ENCODE results near the gene PRKCH.

The PRKCH gene

GRCh38 chr14:61551384-61551783 lies 230.0 kb downstream of the PRKCH start:
- no peak overlapping the region for H3K27ac ChIP-seq (ENCODE audit: low read depth, low read length, severe bottlenecking)

GRCh38 chr14:61552241-61552640 lies 230.9 kb downstream of the PRKCH start:
- H3K9me3 ChIP-seq (ENCODE audit: control insufficient read depth, low read length) = no peaks in the 10 kb centered on the region
- 91 to 100% methylated on average over 3 to 4 of the region's 4 CpGs for WGBS, 2 experiments (ENCODE audit: insufficient coverage in 2 of 2)
- H3K4me3 ChIP-seq (ENCODE audit: extremely low read depth, insufficient read depth, low read length, poor library complexity, severe bottlenecking) = no peak overlapping the region
- no peak overlapping the region for H3K27ac ChIP-seq (ENCODE audit: low read depth, low read length, severe bottlenecking)
- H3K4me1 ChIP-seq (ENCODE audit: control insufficient read depth, insufficient read depth, low read length, poor library complexity, severe bottlenecking) = peaks cover 6% of the 10 kb centered on the region
- H3K36me3 ChIP-seq (ENCODE audit: control insufficient read depth, insufficient read depth, low read length) = peaks cover 16% of the 10 kb centered on the region

More at GRCh38 chr14:61551384-61551783, 230.0 kb downstream of the PRKCH start:
- H3K36me3 ChIP-seq (ENCODE audit: control insufficient read depth, insufficient read depth, low read length) = peaks cover 16% of the 10 kb centered on the region
- H3K9me3 ChIP-seq (ENCODE audit: control insufficient read depth, low read length) = no peaks in the 10 kb centered on the region
- H3K4me1 ChIP-seq (ENCODE audit: control insufficient read depth, insufficient read depth, low read length, poor library complexity, severe bottlenecking) = peaks cover 8% of the 10 kb centered on the region
- WGBS, 2 experiments (ENCODE audit: insufficient coverage in 2 of 2) = 83% methylated on average over 1 of the region's 3 CpGs; no CpG with 5 or more reads in 1 of the 2 experiments
- no peak overlapping the region for H3K4me3 ChIP-seq (ENCODE audit: extremely low read depth, insufficient read depth, low read length, poor library complexity, severe bottlenecking)

- H3K4me1 ChIP-seq (ENCODE audit: control insufficient read depth, insufficient read depth, low read length, poor library complexity, severe bottlenecking) = no peaks in the 10 kb centered on the region
- WGBS, 2 experiments (ENCODE audit: insufficient coverage in 2 of 2) = 79 to 89% methylated on average over 9 to 10 of the region's 11 CpGs
These were observed 232.6 kb downstream of the PRKCH start for GRCh38 chr14:61553730-61554641.

GRCh38 chr14:61555056-61555838 lies 233.9 kb downstream of the PRKCH start:
- WGBS, 2 experiments (ENCODE audit: insufficient coverage in 2 of 2) = 97 to 100% methylated on average over 3 to 4 of the region's 6 CpGs
- H3K4me1 ChIP-seq (ENCODE audit: control insufficient read depth, insufficient read depth, low read length, poor library complexity, severe bottlenecking) = peaks cover 8% of the 10 kb centered on the region
- H3K9me3 ChIP-seq (ENCODE audit: control insufficient read depth, low read length) = peaks cover 7% of the 10 kb centered on the region
- no peak overlapping the region for H3K27ac ChIP-seq (ENCODE audit: low read depth, low read length, severe bottlenecking)
- no peaks in the 10 kb centered on the region for H3K36me3 ChIP-seq (ENCODE audit: control insufficient read depth, insufficient read depth, low read length)
- no peak overlapping the region for H3K4me3 ChIP-seq (ENCODE audit: extremely low read depth, insufficient read depth, low read length, poor library complexity, severe bottlenecking)

More at GRCh38 chr14:61553730-61554641, 232.6 kb downstream of the PRKCH start:
- Histone ChIP-seq H3K9me3 (ENCODE audit: control insufficient read depth, low read length) (peaks cover 7% of the 10 kb centered on the region), H3K27ac (ENCODE audit: low read depth, low read length, severe bottlenecking) (no peak overlapping the region), H3K36me3 (ENCODE audit: control insufficient read depth, insufficient read depth, low read length) (peaks cover 6% of the 10 kb centered on the region), H3K4me3 (ENCODE audit: extremely low read depth, insufficient read depth, low read length, poor library complexity, severe bottlenecking) (no peak overlapping the region)

GRCh38 chr14:61556455-61556854 lies 235.1 kb downstream of the PRKCH start:
- peaks cover 20% of the 10 kb centered on the region for H3K4me1 ChIP-seq (ENCODE audit: control insufficient read depth, insufficient read depth, low read length, poor library complexity, severe bottlenecking)
- no peaks in the 10 kb centered on the region for H3K36me3 ChIP-seq (ENCODE audit: control insufficient read depth, insufficient read depth, low read length)
- H3K27ac ChIP-seq (ENCODE audit: low read depth, low read length, severe bottlenecking) = no peak overlapping the region
- no peak overlapping the region for H3K4me3 ChIP-seq (ENCODE audit: extremely low read depth, insufficient read depth, low read length, poor library complexity, severe bottlenecking)
- peaks cover 7% of the 10 kb centered on the region for H3K9me3 ChIP-seq (ENCODE audit: control insufficient read depth, low read length)
- 84 to 100% methylated on average over 1 to 2 of the region's 4 CpGs for WGBS, 2 experiments (ENCODE audit: insufficient coverage in 2 of 2)

GRCh38 chr14:61557262-61557661 lies 235.9 kb downstream of the PRKCH start:
- H3K36me3 ChIP-seq (ENCODE audit: control insufficient read depth, insufficient read depth, low read length) = no peaks in the 10 kb centered on the region
- H3K4me1 ChIP-seq (ENCODE audit: control insufficient read depth, insufficient read depth, low read length, poor library complexity, severe bottlenecking) = peaks cover 26% of the 10 kb centered on the region
- H3K4me3 ChIP-seq (ENCODE audit: extremely low read depth, insufficient read depth, low read length, poor library complexity, severe bottlenecking) = no peak overlapping the region
- peaks cover 7% of the 10 kb centered on the region for H3K9me3 ChIP-seq (ENCODE audit: control insufficient read depth, low read length)
- H3K27ac ChIP-seq (ENCODE audit: low read depth, low read length, severe bottlenecking) = no peak overlapping the region
- WGBS, 2 experiments (ENCODE audit: insufficient coverage in 2 of 2) = 90 to 100% methylated on average over 2 of the region's 2 CpGs

- Histone ChIP-seq H3K4me1 (ENCODE audit: control insufficient read depth, insufficient read depth, low read length, poor library complexity, severe bottlenecking) (peaks cover 32% of the 10 kb centered on the region), H3K27ac (ENCODE audit: low read depth, low read length, severe bottlenecking) (no peak overlapping the region), H3K4me3 (ENCODE audit: extremely low read depth, insufficient read depth, low read length, poor library complexity, severe bottlenecking) (no peak overlapping the region), H3K36me3 (ENCODE audit: control insufficient read depth, insufficient read depth, low read length) (no peaks in the 10 kb centered on the region), H3K9me3 (ENCODE audit: control insufficient read depth, low read length) (peaks cover 7% of the 10 kb centered on the region)
- 100% methylated on average over 5 of the region's 5 CpGs for WGBS, 2 experiments (ENCODE audit: insufficient coverage in 2 of 2)
These were observed 236.5 kb downstream of the PRKCH start for GRCh38 chr14:61557854-61558253.

GRCh38 chr14:61558271-61558670 lies 236.9 kb downstream of the PRKCH start:
- Histone ChIP-seq H3K4me3 (ENCODE audit: extremely low read depth, insufficient read depth, low read length, poor library complexity, severe bottlenecking) (no peak overlapping the region), H3K27ac (ENCODE audit: low read depth, low read length, severe bottlenecking) (no peak overlapping the region), H3K36me3 (ENCODE audit: control insufficient read depth, insufficient read depth, low read length) (no peaks in the 10 kb centered on the region), H3K4me1 (ENCODE audit: control insufficient read depth, insufficient read depth, low read length, poor library complexity, severe bottlenecking) (peaks cover 36% of the 10 kb centered on the region), H3K9me3 (ENCODE audit: control insufficient read depth, low read length) (peaks cover 7% of the 10 kb centered on the region)
- 92 to 99% methylated on average over 6 of the region's 6 CpGs for WGBS, 2 experiments (ENCODE audit: insufficient coverage in 2 of 2)

- WGBS, 2 experiments (ENCODE audit: insufficient coverage in 2 of 2) = 83 to 93% methylated on average over 6 to 9 of the region's 14 CpGs
- H3K27ac ChIP-seq (ENCODE audit: low read depth, low read length, severe bottlenecking) = peak overlapping the region; percentile 97
- H3K4me1 ChIP-seq (ENCODE audit: control insufficient read depth, insufficient read depth, low read length, poor library complexity, severe bottlenecking) = peaks cover 51% of the 10 kb centered on the region
- no peak overlapping the region for H3K4me3 ChIP-seq (ENCODE audit: extremely low read depth, insufficient read depth, low read length, poor library complexity, severe bottlenecking)
- no peaks in the 10 kb centered on the region for H3K36me3 ChIP-seq (ENCODE audit: control insufficient read depth, insufficient read depth, low read length)
- H3K9me3 ChIP-seq (ENCODE audit: control insufficient read depth, low read length) = peaks cover 7% of the 10 kb centered on the region
These were observed 238.3 kb downstream of the PRKCH start for GRCh38 chr14:61559641-61560201.

GRCh38 chr14:61560323-61560722 lies 238.9 kb downstream of the PRKCH start:
- Histone ChIP-seq H3K4me1 (ENCODE audit: control insufficient read depth, insufficient read depth, low read length, poor library complexity, severe bottlenecking) (peaks cover 56% of the 10 kb centered on the region), H3K27ac (ENCODE audit: low read depth, low read length, severe bottlenecking) (peak overlapping the region; percentile 97), H3K9me3 (ENCODE audit: control insufficient read depth, low read length) (peaks cover 7% of the 10 kb centered on the region), H3K4me3 (ENCODE audit: extremely low read depth, insufficient read depth, low read length, poor library complexity, severe bottlenecking) (no peak overlapping the region), H3K36me3 (ENCODE audit: control insufficient read depth, insufficient read depth, low read length) (no peaks in the 10 kb centered on the region)
- WGBS, 2 experiments (ENCODE audit: insufficient coverage in 2 of 2) = 93 to 100% methylated on average over 1 to 2 of the region's 5 CpGs

All from mesodermal cell (in vitro differentiated cells).